Activated CD4-positive, alpha-beta T cell treated with anti-CD3 and anti-CD28 coated beads, Interleukin-2, amount 10 ng/mL, durations not matched to agents 24 days and 14 days (primary cell): ENCODE results near the gene SLC27A3. TPM values are rescaled to one million over a fixed set of nuclear protein-coding genes. Genes with fewer than 3 reads are reported as not detected.
"Not testable (repeated sequence)": the region's sequence is repeated elsewhere in the genome, so short reads cannot be mapped to it uniquely, and the experiment has no call there.

ENCODE experiments used
- DNase-seq: peaks from one replicate; pipeline ENCODE4 v3.0.0; 2022
- H3K27ac Mint-ChIP-seq: one replicate; pipeline ENCODE4 v1.8.0; 2022; ENCODE audit warnings: mild to moderate bottlenecking, mixed read lengths
- H3K27me3 Mint-ChIP-seq: one replicate; pipeline ENCODE4 v1.8.0; 2022; ENCODE audit warnings: mixed read lengths
- H3K36me3 Mint-ChIP-seq: one replicate; pipeline ENCODE4 v1.8.0; 2022; ENCODE audit warnings: low read depth, mild to moderate bottlenecking, mixed read lengths
- H3K4me1 Mint-ChIP-seq: one replicate; pipeline ENCODE4 v1.8.0; 2021; ENCODE audit warnings: mixed read lengths
- H3K4me3 Mint-ChIP-seq: one replicate; pipeline ENCODE4 v1.8.0; 2022; ENCODE audit warnings: mild to moderate bottlenecking, moderate library complexity, mixed read lengths
- H3K9me3 Mint-ChIP-seq: one replicate; pipeline ENCODE4 v1.8.0; 2021; ENCODE audit warnings: mixed read lengths
- intact Hi-C: fragments of 100-400 bp; cut with micrococcal nuclease; formaldehyde crosslinking; loops from one replicate; pipeline ENCODE4 v1.15.1; 2023
- total RNA-seq: library from RNA; stranded (reverse); gene quantifications from 2 replicates; pipeline ENCODE4 v1.2.3, GENCODE V29; 2022

SLC27A3 gene
- total RNA-seq, 1 donor from 2014 or later = 10.0 TPM

DNA sequence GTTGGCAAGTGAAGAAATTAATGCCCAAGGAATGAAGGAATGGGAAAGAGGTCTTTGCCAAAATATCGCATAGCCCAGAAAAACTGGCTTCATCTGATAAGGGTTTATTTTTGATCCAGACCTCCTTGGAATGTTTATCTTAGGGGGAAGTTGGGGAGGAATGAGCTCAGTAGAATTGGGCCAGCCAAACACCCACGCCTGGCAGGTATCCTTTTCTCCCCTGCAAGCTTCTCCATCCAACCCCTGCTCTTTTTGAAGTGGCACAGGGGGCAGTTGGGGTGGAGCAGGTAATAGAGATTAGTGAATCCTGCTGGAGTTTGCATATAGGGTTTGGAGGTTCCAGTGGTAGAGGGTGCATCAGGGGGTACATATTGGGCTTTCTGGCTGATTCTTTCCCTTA is 26.3 kb upstream of the SLC27A3 start:
- intact Hi-C loops = loop anchor here (1.0 to 2.0 kb wide), 2 partner anchors 72 to 238 kb away; no protein-coding TSS in a partner anchor
- Mint-ChIP-seq H3K27ac (no peak overlapping the region), H3K36me3 (peaks cover 50% of the 10 kb centered on the region), H3K9me3 (no peaks in the 10 kb centered on the region), H3K27me3 (no peaks in the 10 kb centered on the region), H3K4me1 (peaks cover 6% of the 10 kb centered on the region), H3K4me3 (no peak overlapping the region)
- DNase-seq = no peak

DNA sequence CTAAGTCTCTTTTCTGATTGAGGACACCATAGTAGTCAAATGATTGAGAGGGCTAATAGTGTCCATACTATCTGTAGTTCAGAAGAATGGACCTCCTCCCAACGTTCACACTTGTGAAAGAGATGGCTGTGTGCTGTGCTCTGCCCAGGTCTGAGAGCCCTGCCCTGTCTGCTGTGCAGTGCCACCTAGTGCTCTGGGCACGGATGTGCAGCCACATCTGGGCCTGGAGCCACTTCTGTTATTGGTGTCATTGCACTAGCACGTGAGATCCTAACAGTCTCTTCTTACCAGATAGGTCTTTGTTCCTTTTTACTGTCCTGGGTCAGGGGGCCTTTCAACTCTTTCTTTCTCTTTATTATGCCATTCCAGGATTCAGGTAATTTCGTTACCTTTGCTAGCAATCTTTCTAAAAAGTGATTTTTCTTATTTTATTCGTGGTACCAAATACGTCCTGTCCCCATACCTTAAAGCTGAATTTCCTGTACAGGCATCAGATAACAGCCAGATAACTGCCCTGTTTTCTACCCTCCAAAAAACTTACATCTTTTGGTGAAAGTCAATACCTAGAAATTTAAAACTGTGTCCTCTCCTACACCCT is 25.7 kb upstream of the SLC27A3 start:
- Mint-ChIP-seq H3K4me1 (peaks cover 6% of the 10 kb centered on the region), H3K9me3 (no peaks in the 10 kb centered on the region), H3K4me3 (no peak overlapping the region), H3K27me3 (no peaks in the 10 kb centered on the region), H3K27ac (no peak overlapping the region), H3K36me3 (peaks cover 51% of the 10 kb centered on the region)
- intact Hi-C loops = loop anchor here (1.0 to 2.0 kb wide), 2 partner anchors 72 to 239 kb away; no protein-coding TSS in a partner anchor
- DNase-seq = peak; percentile 94

DNA sequence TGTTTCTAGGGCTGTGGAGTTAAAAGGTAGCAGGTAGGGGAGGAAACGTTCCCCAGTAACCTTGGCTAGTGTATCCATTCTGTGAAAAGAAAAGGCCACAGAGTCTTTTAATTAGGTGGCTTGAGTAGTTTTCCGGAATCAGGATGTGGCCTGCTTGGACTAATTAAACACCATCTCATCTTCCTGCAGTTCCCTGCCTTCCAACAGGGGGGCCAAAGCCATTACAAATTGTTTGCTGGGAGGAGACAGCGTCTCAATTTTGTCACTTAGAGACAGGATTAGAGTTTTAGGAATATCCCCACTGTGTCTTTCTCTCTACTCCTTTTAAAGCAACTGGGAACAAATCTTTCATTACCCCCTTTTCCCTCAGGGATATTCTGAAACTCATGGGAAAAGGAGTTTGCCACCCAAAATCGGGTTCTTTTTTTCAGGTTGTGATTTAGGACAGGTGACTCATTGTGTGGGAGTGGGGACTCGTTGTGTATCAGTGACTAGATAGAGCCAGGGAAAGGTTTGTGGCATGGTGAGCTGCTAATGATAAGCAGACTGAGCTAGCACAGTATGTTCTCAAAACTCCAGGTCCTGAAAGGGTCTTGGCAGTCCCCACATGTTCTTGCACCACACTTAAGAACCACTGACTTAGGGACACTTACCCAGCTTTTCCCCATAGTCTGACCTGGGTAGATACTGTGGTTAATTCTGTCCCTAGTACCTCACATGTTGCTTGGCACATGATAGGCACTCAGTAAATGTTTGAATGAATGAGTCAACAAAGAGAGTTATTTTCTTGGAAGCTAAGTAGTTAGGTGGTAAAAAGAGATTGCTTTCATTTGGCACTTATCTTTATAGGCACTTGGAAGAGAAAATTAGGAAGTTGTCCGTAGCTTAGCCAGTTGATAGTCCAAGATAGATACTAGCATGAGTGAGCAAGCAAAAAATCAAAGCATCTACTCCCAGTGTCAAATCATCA is 24.9 kb upstream of the SLC27A3 start:
- peaks cover 53% of the 10 kb centered on the region for H3K36me3 Mint-ChIP-seq
- intact Hi-C loops = no loop called here
- no peak overlapping the region for H3K27ac Mint-ChIP-seq
- peaks cover 6% of the 10 kb centered on the region for H3K4me1 Mint-ChIP-seq
- H3K27me3 Mint-ChIP-seq = no peaks in the 10 kb centered on the region
- DNase-seq = no peak
- H3K4me3 Mint-ChIP-seq = no peak overlapping the region
- H3K9me3 Mint-ChIP-seq = no peaks in the 10 kb centered on the region

DNA sequence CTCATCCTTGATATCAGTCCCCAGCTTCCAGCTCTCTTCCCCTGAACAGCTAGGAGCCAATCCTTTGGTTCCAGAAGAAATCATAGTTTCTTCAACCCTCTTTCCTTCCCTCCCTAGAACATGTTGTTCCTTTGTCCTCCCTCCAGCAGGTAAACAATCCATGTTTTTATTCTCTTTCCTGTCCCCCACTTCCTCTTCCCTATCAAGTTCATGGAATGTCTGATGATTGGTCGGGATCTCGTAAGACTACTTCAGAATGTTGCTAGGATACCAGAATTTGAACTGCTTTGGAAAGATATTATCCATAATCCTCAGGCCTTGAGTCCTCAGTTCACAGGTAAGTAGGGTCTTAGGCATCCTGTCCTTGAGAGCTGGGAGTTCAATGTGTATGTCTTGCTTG is 23.1 kb upstream of the SLC27A3 start:
- no peaks in the 10 kb centered on the region for H3K9me3 Mint-ChIP-seq
- no peak for DNase-seq
- no peaks in the 10 kb centered on the region for H3K27me3 Mint-ChIP-seq
- H3K36me3 Mint-ChIP-seq = peaks cover 56% of the 10 kb centered on the region
- peaks cover 6% of the 10 kb centered on the region for H3K4me1 Mint-ChIP-seq
- H3K4me3 Mint-ChIP-seq = no peak overlapping the region
- intact Hi-C loops = no loop called here
- peak overlapping the region; percentile 6 for H3K27ac Mint-ChIP-seq

DNA sequence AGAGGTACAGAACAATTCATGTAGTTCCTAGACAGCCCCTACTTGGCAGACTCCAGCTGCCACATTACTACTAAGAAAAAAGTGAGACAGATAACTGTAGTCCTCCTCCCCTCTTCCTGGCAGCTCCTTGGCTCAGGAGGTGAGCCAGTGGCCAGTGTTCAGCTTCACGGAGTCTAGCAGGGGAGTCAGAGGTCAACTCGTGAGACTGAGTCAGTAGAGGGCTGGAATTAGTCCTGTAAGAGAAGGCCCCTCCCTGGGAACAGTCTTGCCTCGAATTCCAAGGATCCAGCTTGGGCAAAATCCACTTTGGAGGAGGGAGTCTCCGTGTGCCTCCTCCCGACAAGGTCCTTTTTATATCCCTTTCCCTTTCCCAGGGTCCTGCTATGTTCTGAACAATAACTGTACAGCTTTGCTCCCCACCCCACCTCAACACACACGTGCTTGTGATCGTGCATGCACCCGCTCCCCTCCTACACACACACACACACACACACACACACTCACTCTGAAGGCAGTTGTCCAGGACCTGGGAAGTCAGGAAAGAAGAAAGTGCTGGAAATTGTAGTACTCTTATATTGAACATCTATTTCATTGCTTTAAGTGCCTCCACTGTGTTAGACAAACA is 22.5 kb upstream of the SLC27A3 start:
- H3K36me3 Mint-ChIP-seq = peaks cover 57% of the 10 kb centered on the region
- no peaks in the 10 kb centered on the region for H3K27me3 Mint-ChIP-seq
- no peak overlapping the region for H3K27ac Mint-ChIP-seq
- DNase-seq = no peak
- intact Hi-C loops = no loop called here
- no peak overlapping the region for H3K4me3 Mint-ChIP-seq
- H3K4me1 Mint-ChIP-seq = peaks cover 6% of the 10 kb centered on the region
- no peaks in the 10 kb centered on the region for H3K9me3 Mint-ChIP-seq

DNA sequence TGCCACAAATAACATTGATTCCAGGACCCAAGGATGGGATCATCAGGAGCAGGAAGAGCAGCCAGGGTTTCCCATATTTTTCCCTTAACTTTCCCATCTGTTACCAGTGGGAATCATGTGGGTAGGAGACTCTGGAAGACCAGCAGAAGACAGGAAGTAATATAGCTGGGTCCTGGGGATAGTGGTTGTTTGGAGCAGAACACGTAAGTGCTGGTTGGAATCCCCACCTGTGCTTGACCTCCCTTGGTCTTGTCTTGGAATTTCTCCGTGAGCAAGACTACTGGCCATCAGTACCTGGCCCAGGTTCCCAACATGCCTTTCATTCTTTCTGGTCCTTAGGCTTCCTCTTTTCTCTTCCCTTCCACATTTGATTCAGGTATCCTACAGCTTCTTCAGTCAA is 20.9 kb upstream of the SLC27A3 start:
- H3K36me3 Mint-ChIP-seq = peaks cover 55% of the 10 kb centered on the region
- H3K27me3 Mint-ChIP-seq = no peaks in the 10 kb centered on the region
- intact Hi-C loops = no loop called here
- no peak overlapping the region for H3K27ac Mint-ChIP-seq
- DNase-seq = no peak
- H3K4me1 Mint-ChIP-seq = peaks cover 5% of the 10 kb centered on the region
- no peaks in the 10 kb centered on the region for H3K9me3 Mint-ChIP-seq
- no peak overlapping the region for H3K4me3 Mint-ChIP-seq

DNA sequence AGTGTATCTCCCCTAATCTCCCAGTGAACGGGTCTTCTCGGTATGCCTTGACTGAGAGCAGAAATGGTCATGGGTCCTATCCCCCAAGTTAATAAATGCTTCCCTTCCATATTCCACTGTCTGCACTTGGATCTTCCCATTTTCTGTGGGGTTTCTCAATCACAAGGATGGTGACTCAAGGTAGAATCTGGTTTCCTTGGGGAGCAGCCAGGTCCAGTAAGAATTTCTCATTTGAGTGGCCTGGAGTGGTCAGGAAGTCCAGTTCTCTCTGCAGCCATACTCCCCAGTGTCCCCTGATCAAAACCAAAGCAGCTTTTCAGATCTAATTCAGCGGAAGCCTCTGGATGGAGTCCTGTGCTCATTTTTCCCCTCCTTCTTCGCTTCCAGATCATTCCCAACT is 14.8 kb upstream of the SLC27A3 start:
- Mint-ChIP-seq H3K36me3 (peaks cover 51% of the 10 kb centered on the region), H3K27ac (no peak overlapping the region), H3K4me3 (no peak overlapping the region), H3K27me3 (no peaks in the 10 kb centered on the region), H3K9me3 (no peaks in the 10 kb centered on the region), H3K4me1 (no peaks in the 10 kb centered on the region)
- DNase-seq = no peak
- intact Hi-C loops = no loop called here

DNA sequence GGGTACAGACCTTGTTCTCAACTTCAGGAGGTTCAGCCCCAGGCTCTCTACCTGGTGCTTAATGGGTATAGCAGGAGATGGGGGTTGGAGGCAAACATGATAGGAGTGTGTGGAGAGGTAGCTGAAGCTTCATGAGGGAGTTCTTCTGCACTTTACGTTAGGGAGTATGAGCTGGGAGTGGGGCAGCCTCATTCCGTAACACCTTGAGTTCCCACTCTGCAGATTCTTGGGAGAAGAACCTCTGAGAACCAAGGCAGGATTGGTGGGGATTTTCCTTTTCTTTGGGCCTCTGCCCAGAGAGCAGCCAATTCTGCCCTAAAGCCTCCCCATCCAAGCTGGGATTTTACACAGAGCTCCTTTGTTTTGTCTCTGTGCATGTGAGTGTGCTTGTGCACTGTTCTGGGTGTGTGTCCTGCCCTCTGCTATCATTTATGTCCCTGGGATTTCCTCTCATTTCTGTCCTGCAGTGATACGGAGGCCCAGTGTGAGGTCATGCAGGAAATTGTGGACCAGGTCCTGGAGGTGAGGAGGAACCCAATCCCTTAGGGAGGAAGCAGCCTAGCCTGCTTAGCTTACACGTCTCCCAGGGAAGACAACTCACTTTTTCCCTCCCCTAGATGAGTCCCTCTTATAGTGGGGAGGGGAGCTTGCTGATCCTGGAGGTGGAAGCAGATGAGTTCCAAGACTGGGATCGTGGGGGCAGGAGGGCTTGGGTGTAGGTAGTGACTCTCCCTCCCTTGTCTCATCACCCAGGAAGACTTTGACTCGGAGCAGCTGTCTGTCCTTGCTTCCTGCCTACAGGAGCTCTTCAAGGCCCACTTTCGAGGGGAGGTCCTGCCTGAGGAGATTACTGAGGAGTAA is 11.6 kb upstream of the SLC27A3 start:
- peaks cover 58% of the 10 kb centered on the region for H3K36me3 Mint-ChIP-seq
- H3K4me1 Mint-ChIP-seq = no peaks in the 10 kb centered on the region
- H3K9me3 Mint-ChIP-seq = no peaks in the 10 kb centered on the region
- intact Hi-C loops = no loop called here
- no peak overlapping the region for H3K27ac Mint-ChIP-seq
- DNase-seq = no peak
- H3K4me3 Mint-ChIP-seq = no peak overlapping the region
- no peaks in the 10 kb centered on the region for H3K27me3 Mint-ChIP-seq

DNA sequence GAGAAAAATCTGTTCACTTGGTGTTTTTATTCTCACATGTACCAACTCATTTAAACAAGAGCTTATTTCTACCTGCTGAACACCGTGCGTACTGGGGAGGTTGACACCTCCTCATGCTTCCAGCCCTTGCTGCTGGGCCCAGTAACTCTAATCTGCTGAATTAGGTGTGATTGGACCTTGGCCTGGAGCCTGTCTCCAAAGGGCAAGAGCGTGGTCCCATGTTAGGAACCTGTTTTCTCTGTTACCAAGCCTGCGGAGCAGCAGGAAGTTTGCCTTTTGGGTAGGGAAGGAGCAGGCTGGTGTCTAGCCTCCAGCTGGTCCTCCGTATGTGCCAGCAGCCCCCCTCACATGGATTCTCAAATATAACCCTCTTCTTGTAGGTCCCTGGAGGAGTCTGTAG is 10.9 kb upstream of the SLC27A3 start:
- DNase-seq = no peak
- H3K36me3 Mint-ChIP-seq = peaks cover 63% of the 10 kb centered on the region
- intact Hi-C loops = no loop called here
- H3K27me3 Mint-ChIP-seq = no peaks in the 10 kb centered on the region
- H3K27ac Mint-ChIP-seq = no peak overlapping the region
- H3K9me3 Mint-ChIP-seq = no peaks in the 10 kb centered on the region
- no peaks in the 10 kb centered on the region for H3K4me1 Mint-ChIP-seq
- H3K4me3 Mint-ChIP-seq = no peak overlapping the region

DNA sequence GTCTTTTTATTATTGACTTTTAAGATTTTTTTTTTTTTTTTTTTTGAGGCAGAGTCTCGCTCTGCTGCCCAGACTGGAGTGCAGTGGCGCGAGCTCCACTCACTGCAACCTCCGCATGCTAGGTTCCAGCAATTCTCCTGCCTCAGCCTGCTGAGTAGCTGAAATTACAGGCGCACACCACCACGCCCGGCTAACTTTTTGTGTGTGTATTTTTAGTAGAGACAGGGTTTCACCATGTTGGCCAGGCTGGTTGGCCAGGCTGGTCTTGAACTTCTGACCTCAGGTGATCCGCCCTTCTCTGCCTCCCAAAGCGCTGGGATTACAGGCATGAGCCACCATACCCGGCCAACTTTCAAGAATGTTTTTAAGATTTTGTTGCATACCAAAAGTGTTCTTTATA is 8.5 kb upstream of the SLC27A3 start:
- intact Hi-C loops = not testable (repeated sequence)

DNA sequence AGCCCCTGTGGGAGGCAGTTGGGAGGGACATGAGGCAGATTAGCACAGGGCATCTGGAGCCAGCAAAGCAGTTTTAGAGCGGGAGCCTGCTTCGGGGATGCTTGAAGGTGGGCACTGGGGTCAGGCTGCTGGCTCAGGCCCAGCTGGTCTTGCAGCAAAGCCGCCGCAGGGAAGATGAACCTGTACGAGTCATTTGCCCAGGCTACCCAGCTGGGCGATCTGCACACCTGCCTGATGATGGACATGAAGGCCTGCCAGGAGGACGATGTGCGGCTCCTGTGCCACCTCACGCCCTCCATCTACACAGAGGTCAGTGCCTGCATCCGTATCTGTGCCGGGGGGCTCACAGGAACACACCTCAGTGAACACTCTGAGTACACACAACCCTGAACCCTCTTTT is 7.7 kb upstream of the SLC27A3 start:
- H3K4me3 Mint-ChIP-seq = no peak overlapping the region
- H3K27ac Mint-ChIP-seq = no peak overlapping the region
- H3K9me3 Mint-ChIP-seq = no peaks in the 10 kb centered on the region
- no peak for DNase-seq
- intact Hi-C loops = no loop called here
- no peaks in the 10 kb centered on the region for H3K4me1 Mint-ChIP-seq
- H3K36me3 Mint-ChIP-seq = peaks cover 55% of the 10 kb centered on the region
- H3K27me3 Mint-ChIP-seq = no peaks in the 10 kb centered on the region

More for the DNA sequence above, 8.5 kb upstream of the SLC27A3 start:
- not testable (repeated sequence) for H3K9me3 Mint-ChIP-seq, H3K4me1 Mint-ChIP-seq, H3K27ac Mint-ChIP-seq, H3K4me3 Mint-ChIP-seq, H3K27me3 Mint-ChIP-seq, DNase-seq
- peaks cover 56% of the 10 kb centered on the region for H3K36me3 Mint-ChIP-seq

DNA sequence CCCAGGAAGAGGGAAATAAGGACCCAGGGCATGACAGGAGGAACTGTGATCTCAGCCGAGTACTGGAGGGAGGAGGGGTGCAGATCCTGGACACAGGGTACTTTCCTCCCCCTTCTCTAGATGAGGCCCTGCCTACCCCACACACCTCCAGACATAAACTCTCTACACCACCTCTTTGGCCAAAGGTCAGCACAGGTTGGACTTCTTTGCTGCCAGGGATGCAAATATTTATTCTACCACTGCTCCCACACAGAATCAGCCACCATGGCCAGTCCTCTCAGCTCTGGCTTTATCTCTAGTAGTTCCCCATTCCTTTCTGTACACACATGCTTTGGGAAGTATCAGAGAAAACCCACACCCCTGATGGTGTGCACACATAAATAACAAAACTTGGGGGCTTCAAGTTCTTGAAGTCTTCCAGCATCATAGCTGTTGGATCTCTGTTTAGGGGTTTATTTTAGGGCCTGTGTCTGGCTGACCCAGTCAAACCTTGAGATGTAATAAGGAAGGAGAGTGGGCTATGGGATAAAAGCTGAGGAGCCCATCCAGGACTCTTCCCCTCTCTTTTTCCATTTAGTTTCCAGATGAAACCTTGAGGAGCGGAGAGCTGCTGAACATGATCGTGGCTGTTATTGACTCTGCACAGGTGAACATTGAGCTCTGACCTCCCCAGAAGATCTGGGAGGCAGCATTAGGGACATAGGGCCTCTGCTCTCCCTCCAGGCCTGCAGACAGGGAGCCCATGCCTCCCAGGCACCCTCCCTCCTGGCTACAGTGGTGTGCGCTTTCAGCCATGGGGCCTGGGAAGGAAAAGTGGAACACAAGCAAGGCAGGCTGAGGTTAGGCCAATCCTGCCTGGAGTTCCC is 6.7 kb upstream of the SLC27A3 start:
- peaks cover 57% of the 10 kb centered on the region for H3K36me3 Mint-ChIP-seq
- H3K27me3 Mint-ChIP-seq = no peaks in the 10 kb centered on the region
- H3K27ac Mint-ChIP-seq = no peak overlapping the region
- intact Hi-C loops = no loop called here
- H3K4me3 Mint-ChIP-seq = no peak overlapping the region
- DNase-seq = no peak
- peaks cover 3% of the 10 kb centered on the region for H3K4me1 Mint-ChIP-seq
- H3K9me3 Mint-ChIP-seq = no peaks in the 10 kb centered on the region

DNA sequence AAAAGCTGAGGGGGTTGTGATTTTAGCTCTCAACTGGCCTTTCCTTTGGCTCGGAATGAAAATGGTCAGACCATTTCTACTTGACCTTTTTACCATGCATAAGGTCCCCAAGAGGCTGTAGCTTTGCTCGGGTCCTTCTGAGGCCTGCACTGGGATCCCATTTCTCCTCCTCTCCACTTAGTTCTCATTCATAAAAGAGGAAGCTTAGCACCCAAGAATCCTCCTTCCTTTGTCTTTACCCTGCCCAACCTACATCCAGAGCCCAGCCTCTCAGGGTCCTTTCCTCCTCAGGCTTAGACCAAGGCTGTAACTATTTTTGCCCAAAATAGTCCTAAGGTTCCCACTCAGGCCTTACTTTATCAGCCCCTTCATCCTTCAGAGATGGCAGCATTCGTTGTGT is 6.0 kb upstream of the SLC27A3 start:
- Mint-ChIP-seq H3K4me3 (no peak overlapping the region), H3K9me3 (no peaks in the 10 kb centered on the region), H3K27me3 (no peaks in the 10 kb centered on the region), H3K36me3 (peaks cover 59% of the 10 kb centered on the region), H3K27ac (peak overlapping the region; percentile 29), H3K4me1 (peaks cover 7% of the 10 kb centered on the region)
- intact Hi-C loops = no loop called here
- DNase-seq = no peak
